ENCODE data around the gene NME7.
"Not testable (repeated sequence)": the region's sequence is repeated elsewhere in the genome, so short reads cannot be mapped to it uniquely, and the experiment has no call there.

Gene NME7

GRCh38 chr1:169298441-169298840 lies 69.2 kb downstream of the NME7 start:
- Mint-ChIP-seq H3K4me3 (no peak overlapping the region), H3K27ac (no peak overlapping the region), H3K9me3 (no peaks in the 10 kb centered on the region), H3K4me1 (ENCODE audit: low read depth) (peaks cover 4% of the 10 kb centered on the region), H3K27me3 (no peaks in the 10 kb centered on the region), H3K36me3 (ENCODE audit: low read depth) (peaks cover 37% of the 10 kb centered on the region)

- no peaks in the 10 kb centered on the region for H3K9me3 Mint-ChIP-seq
- H3K27ac Mint-ChIP-seq = no peak overlapping the region
- no peaks in the 10 kb centered on the region for H3K27me3 Mint-ChIP-seq
- peaks cover 27% of the 10 kb centered on the region for H3K36me3 Mint-ChIP-seq (ENCODE audit: low read depth)
- H3K4me3 Mint-ChIP-seq = no peak overlapping the region
- H3K4me1 Mint-ChIP-seq (ENCODE audit: low read depth) = peaks cover 4% of the 10 kb centered on the region
These were observed 71.8 kb downstream of the NME7 start for GRCh38 chr1:169295846-169296245.

- Mint-ChIP-seq H3K4me1 (ENCODE audit: low read depth) (peaks cover 4% of the 10 kb centered on the region), H3K27me3 (no peaks in the 10 kb centered on the region), H3K9me3 (no peaks in the 10 kb centered on the region), H3K4me3 (no peak overlapping the region), H3K27ac (no peak overlapping the region), H3K36me3 (ENCODE audit: low read depth) (peaks cover 25% of the 10 kb centered on the region)
These were observed 72.2 kb downstream of the NME7 start for GRCh38 chr1:169295425-169295824.

- H3K27ac Mint-ChIP-seq = no peak overlapping the region
- no peak overlapping the region for H3K4me3 Mint-ChIP-seq
- H3K36me3 Mint-ChIP-seq (ENCODE audit: low read depth) = peaks cover 33% of the 10 kb centered on the region
- H3K4me1 Mint-ChIP-seq (ENCODE audit: low read depth) = no peaks in the 10 kb centered on the region
- no peaks in the 10 kb centered on the region for H3K27me3 Mint-ChIP-seq
- peaks cover 7% of the 10 kb centered on the region for H3K9me3 Mint-ChIP-seq
These were observed 78.6 kb downstream of the NME7 start for GRCh38 chr1:169289016-169289415.

DNA sequence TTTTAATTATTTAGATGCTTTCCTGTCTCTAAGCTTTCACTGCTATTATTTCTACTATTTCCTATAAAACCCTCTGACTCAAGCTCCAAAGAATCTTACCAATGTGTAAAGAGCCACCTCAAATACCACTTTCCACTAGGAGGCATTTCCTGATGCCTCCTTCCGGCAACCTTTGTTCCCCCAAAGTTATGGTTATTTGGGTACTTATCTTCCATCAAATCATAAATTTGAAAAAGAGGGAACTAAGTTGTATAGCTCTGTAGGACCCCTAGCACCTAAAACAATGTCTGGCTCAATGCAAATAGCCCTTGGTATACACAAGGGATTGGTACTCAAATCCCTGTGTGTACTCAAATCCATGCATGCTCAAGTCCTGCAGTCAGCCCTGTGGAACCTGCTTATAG lies 79.6 kb downstream of the NME7 start:
- Mint-ChIP-seq H3K36me3 (ENCODE audit: low read depth) (peaks cover 37% of the 10 kb centered on the region), H3K27me3 (no peaks in the 10 kb centered on the region), H3K4me3 (no peak overlapping the region), H3K27ac (no peak overlapping the region), H3K9me3 (peaks cover 13% of the 10 kb centered on the region), H3K4me1 (ENCODE audit: low read depth) (no peaks in the 10 kb centered on the region)

DNA sequence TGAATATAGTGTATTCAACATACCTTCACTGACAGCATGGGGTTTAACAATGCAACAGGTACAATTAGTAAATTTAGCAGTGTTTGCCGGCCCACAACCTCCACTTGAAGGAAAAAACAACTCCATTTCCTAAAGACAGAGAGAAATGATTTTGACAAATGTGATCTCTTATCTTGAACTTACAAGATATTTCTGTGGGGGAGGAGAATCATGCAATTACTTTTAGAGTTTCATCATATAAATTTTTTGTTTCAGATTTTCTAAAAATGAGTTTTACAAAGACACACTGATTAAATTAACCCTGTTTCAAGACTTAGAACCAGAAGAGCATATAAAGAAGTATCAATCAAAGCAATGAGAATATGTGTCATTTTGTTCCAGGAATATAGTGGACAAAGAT lies 80.3 kb downstream of the NME7 start:
- Mint-ChIP-seq H3K27me3 (no peaks in the 10 kb centered on the region), H3K9me3 (peaks cover 20% of the 10 kb centered on the region), H3K36me3 (ENCODE audit: low read depth) (peaks cover 44% of the 10 kb centered on the region), H3K4me1 (ENCODE audit: low read depth) (no peaks in the 10 kb centered on the region), H3K4me3 (no peak overlapping the region), H3K27ac (no peak overlapping the region)

GRCh38 chr1:169281562-169281961 lies 86.0 kb downstream of the NME7 start:
- Mint-ChIP-seq H3K9me3 (peaks cover 48% of the 10 kb centered on the region), H3K36me3 (ENCODE audit: low read depth) (peaks cover 40% of the 10 kb centered on the region)

GRCh38 chr1:169271098-169271497 lies 96.5 kb downstream of the NME7 start:
- Mint-ChIP-seq H3K9me3 (peaks cover 2% of the 10 kb centered on the region), H3K27me3 (no peaks in the 10 kb centered on the region), H3K36me3 (ENCODE audit: low read depth) (peaks cover 9% of the 10 kb centered on the region), H3K4me3 (no peak overlapping the region), H3K27ac (no peak overlapping the region), H3K4me1 (ENCODE audit: low read depth) (no peaks in the 10 kb centered on the region)

More at GRCh38 chr1:169281562-169281961, 86.0 kb downstream of the NME7 start:
- H3K27ac Mint-ChIP-seq; H3K4me3 Mint-ChIP-seq; H3K27me3 Mint-ChIP-seq; H3K4me1 Mint-ChIP-seq (ENCODE audit: low read depth): not testable (repeated sequence)

DNA sequence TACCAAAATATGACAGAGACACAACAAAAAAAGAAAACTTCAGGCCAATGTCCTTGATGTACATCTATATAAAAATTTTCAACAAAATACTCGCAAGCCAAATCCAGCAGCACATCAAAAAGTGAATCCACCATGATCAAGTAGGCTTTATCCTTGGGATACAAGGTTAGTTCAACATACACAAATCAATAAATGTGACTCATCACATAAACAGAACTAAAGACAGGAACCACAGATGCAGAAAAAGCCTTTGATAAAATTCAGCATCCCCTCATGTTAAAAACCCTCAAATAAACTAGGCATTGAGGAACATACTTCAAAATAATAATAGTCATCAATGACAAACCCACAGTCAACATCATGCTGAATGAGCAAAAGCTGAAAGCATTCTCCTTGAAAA lies 101.5 kb downstream of the NME7 start:
- Mint-ChIP-seq H3K9me3 (peaks cover 38% of the 10 kb centered on the region), H3K4me1 (ENCODE audit: low read depth) (no peaks in the 10 kb centered on the region), H3K27me3 (no peaks in the 10 kb centered on the region), H3K4me3 (no peak overlapping the region), H3K27ac (no peak overlapping the region), H3K36me3 (ENCODE audit: low read depth) (peaks cover 54% of the 10 kb centered on the region)

DNA sequence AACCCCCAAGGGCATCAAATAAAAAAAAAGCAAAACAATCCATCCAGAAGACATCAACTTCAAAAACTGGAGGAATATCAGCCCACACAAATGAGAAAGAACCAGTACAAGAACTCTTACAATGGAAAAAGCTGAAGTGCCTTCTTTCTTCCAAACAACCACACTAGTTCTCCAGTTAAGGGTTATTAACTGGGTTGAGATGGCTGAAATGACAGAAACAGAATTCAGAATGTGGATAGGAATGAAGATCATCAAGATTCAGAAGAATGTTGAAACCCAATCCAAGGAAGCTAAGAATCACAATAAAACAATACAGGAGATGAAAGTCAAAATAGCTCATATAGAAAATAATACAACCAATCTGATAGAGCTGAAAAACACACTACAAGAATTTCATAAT lies 104.5 kb downstream of the NME7 start:
- Mint-ChIP-seq H3K36me3 (ENCODE audit: low read depth) (peaks cover 72% of the 10 kb centered on the region), H3K4me3 (no peak overlapping the region), H3K27ac (no peak overlapping the region), H3K27me3 (no peaks in the 10 kb centered on the region), H3K4me1 (ENCODE audit: low read depth) (no peaks in the 10 kb centered on the region), H3K9me3 (peaks cover 43% of the 10 kb centered on the region)

- peaks cover 43% of the 10 kb centered on the region for H3K9me3 Mint-ChIP-seq
- no peak overlapping the region for H3K27ac Mint-ChIP-seq
- no peaks in the 10 kb centered on the region for H3K27me3 Mint-ChIP-seq
- no peaks in the 10 kb centered on the region for H3K4me1 Mint-ChIP-seq (ENCODE audit: low read depth)
- H3K4me3 Mint-ChIP-seq = no peak overlapping the region
- H3K36me3 Mint-ChIP-seq (ENCODE audit: low read depth) = peaks cover 75% of the 10 kb centered on the region
These were observed 105.7 kb downstream of the NME7 start for GRCh38 chr1:169261884-169262283.

GRCh38 chr1:169260478-169261151 lies 107.0 kb downstream of the NME7 start:
- Mint-ChIP-seq H3K4me3 (no peak overlapping the region), H3K36me3 (ENCODE audit: low read depth) (peaks cover 71% of the 10 kb centered on the region), H3K27ac (no peak overlapping the region)

GRCh38 chr1:169259816-169260215 lies 107.8 kb downstream of the NME7 start:
- H3K27me3 Mint-ChIP-seq = no peaks in the 10 kb centered on the region
- no peak overlapping the region for H3K27ac Mint-ChIP-seq
- H3K4me3 Mint-ChIP-seq = no peak overlapping the region
- peaks cover 63% of the 10 kb centered on the region for H3K36me3 Mint-ChIP-seq (ENCODE audit: low read depth)
- H3K4me1 Mint-ChIP-seq (ENCODE audit: low read depth) = no peaks in the 10 kb centered on the region
- peaks cover 28% of the 10 kb centered on the region for H3K9me3 Mint-ChIP-seq

More at GRCh38 chr1:169260478-169261151, 107.0 kb downstream of the NME7 start:
- no peaks in the 10 kb centered on the region for H3K27me3 Mint-ChIP-seq
- H3K4me1 Mint-ChIP-seq (ENCODE audit: low read depth) = no peaks in the 10 kb centered on the region
- peaks cover 36% of the 10 kb centered on the region for H3K9me3 Mint-ChIP-seq

GRCh38 chr1:169250795-169251194 lies 116.8 kb downstream of the NME7 start:
- Mint-ChIP-seq H3K4me1 (ENCODE audit: low read depth) (no peaks in the 10 kb centered on the region), H3K9me3 (peaks cover 4% of the 10 kb centered on the region), H3K36me3 (ENCODE audit: low read depth) (no peaks in the 10 kb centered on the region), H3K4me3 (no peak overlapping the region), H3K27me3 (no peaks in the 10 kb centered on the region), H3K27ac (no peak overlapping the region)

- Mint-ChIP-seq H3K27me3 (no peaks in the 10 kb centered on the region), H3K9me3 (peaks cover 4% of the 10 kb centered on the region), H3K27ac (no peak overlapping the region), H3K36me3 (ENCODE audit: low read depth) (no peaks in the 10 kb centered on the region), H3K4me1 (ENCODE audit: low read depth) (no peaks in the 10 kb centered on the region), H3K4me3 (no peak overlapping the region)
These were observed 117.6 kb downstream of the NME7 start for GRCh38 chr1:169250022-169250421.

DNA sequence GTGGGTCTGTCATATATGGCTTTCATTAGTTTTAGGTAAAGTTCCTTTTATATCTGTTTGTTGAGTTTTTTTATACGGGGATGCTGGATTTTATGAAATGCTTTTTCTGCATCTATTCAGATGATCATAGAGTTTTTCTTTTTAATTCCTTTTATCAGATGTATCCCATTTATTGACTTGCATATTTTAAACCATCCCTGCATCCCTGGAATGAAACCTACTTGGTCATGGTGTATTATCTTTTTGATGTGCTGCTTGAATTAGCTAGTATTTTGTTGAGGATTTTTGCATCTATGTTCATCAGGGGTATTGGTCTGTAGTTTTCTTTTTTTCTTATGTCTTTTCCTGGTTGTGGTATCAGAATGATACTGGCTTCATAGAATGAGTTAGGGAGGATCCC lies 118.0 kb downstream of the NME7 start:
- H3K4me3 Mint-ChIP-seq = no peak overlapping the region
- H3K27ac Mint-ChIP-seq = no peak overlapping the region
- H3K27me3 Mint-ChIP-seq = no peaks in the 10 kb centered on the region
- peaks cover 4% of the 10 kb centered on the region for H3K9me3 Mint-ChIP-seq
- H3K4me1 Mint-ChIP-seq (ENCODE audit: low read depth) = no peaks in the 10 kb centered on the region
- no peaks in the 10 kb centered on the region for H3K36me3 Mint-ChIP-seq (ENCODE audit: low read depth)

Data from stimulated activated naive CD8-positive, alpha-beta T cell treated with anti-CD3 and anti-CD28 coated beads, Interleukin-15, Interleukin-2, amounts not matched to agents 100 ng/mL and 50 ng/mL, for 24 hours (primary cell).